Transverse colon (tissue), 4 donors: ENCODE measurements around the gene CD164. TPM values are rescaled to one million over a fixed set of nuclear protein-coding genes. Genes with fewer than 3 reads are reported as not detected.

ENCODE experiments used
- DNase-seq: peaks from one replicate; pipeline ENCODE4 v3.0.0-alpha.2; 2019
- H3K27ac ChIP-seq, 4 donors: fragments of 200-600 bp; sonication (generic); 2 replicates each; pipeline ENCODE4 v1.5.1; 2016 to 2018; ENCODE audit warnings: inconsistent platforms in 4 of 4
- H3K27me3 ChIP-seq: fragments of 200-600 bp; sonication (generic); 2 replicates; pipeline ENCODE4 v1.5.1; 2017; ENCODE audit warnings: inconsistent platforms
- H3K36me3 ChIP-seq, 4 donors: fragments of 200-600 bp; sonication (generic); 2 replicates each; pipeline ENCODE4 v1.5.1; 2017 to 2019; ENCODE audit warnings: inconsistent platforms in 4 of 4
- H3K4me1 ChIP-seq, 4 donors: fragments of 200-600 bp; sonication (generic); 2 replicates each; pipeline ENCODE4 v1.5.1; 2017 to 2020; ENCODE audit warnings: inconsistent platforms in 4 of 4
- H3K4me3 ChIP-seq, 4 donors: fragments of 200-600 bp; sonication (generic); 1 replicate in 1 of 4; 2 replicates in 3 of 4; pipeline versions ENCODE4 v1.5.1 to v1.6.1; 2017 to 2019; ENCODE audit warnings: inconsistent platforms in 4 of 4
- H3K9me3 ChIP-seq, 2 donors: fragments of 200-600 bp; sonication (generic); 2 replicates each; pipeline ENCODE4 v1.5.1; 2017 to 2019; ENCODE audit warnings: inconsistent platforms in 2 of 2
- EP300 ChIP-seq: sonication (generic); formaldehyde crosslinking; IDR thresholded peaks from one replicate; pipeline ENCODE4 v1.6.1; 2017; ENCODE audit warnings: antibody characterized with exemption, low read depth
- POLR2A ChIP-seq: fragments of 450-650 bp; IDR thresholded peaks from one replicate; pipeline ENCODE4 v1.6.1; 2016; ENCODE audit warnings: antibody characterized with exemption, mild to moderate bottlenecking, moderate library complexity
- POLR2AphosphoS5 ChIP-seq, 3 donors: sonication (generic); formaldehyde crosslinking; IDR thresholded peaks; one replicate each; pipeline ENCODE4 v1.6.1; 2016; ENCODE audit warnings: antibody characterized with exemption in 3 of 3
- WGBS, 2 donors: methylation state at CpG; one replicate each; pipeline ENCODE4 v1.1.5; 2018; ENCODE audit warnings: low coverage in 1 of 2; 5-methylcytosine and 5-hydroxymethylcytosine counted together
- in situ Hi-C, 4 donors: fragments of 200-750 bp; cut with MboI; loops; one replicate each; pipeline versions ENCODE4 v1.15.0 to v1.15.1; 2017; ENCODE audit warnings: low sequenced_read_pairs in 3 of 4, low pct_ligation_motif_present in 1 of 4, low pct_unique_long_range_greater_than_20kb in 1 of 4
- intact Hi-C: fragments of 100-400 bp; cut with DNase I; formaldehyde crosslinking; loops from one replicate; pipeline ENCODE4 v1.15.1; 2023; ENCODE audit warnings: low total_unique reads
- total RNA-seq, 4 donors: library from RNA; depleted of rRNA; stranded (reverse); fragments of >200 nt; gene quantifications; one replicate each; pipeline ENCODE4 v1.1.0, GENCODE V29; 2016
- TF ChIP-seq, protein P1 (sequence below), 5 experiments: fragments of 200-600 bp in 3 of 5; fragments of 450-650 bp in 2 of 5; sonication (generic) in 3 of 5; IDR thresholded peaks; 1 replicate in 2 of 5; 2 replicates in 3 of 5; pipeline ENCODE4 v1.5.1; 2016 to 2017; ENCODE audit warnings: antibody characterized with exemption in 5 of 5, inconsistent platforms in 3 of 5, mild to moderate bottlenecking in 2 of 5, moderate library complexity in 1 of 5

CD164 gene
- total RNA-seq, 4 donors from 2014 or later = 109 to 448 (median 313) TPM

DNA sequence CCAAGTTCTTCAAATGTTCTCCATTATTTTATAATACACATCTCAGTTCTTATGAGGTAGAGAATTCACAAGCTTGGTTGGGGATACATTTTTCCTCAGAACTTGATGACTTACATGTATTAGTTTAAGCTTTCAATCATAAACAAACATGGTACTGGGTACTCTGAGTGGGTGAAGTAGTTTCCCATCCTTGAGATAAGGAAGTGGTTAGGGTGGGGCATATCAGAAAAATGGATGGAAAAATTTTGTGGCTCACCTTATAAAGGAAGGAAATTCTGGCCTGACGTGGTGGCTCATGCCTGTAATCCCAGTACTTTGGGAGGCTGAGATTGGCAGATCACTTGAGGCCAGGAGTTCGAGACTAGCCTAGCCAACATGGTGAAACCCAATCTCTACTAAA, 52.0 kb downstream of the CD164 start:
- 75 to 100% methylated on average over 1 to 2 of the region's 2 CpGs for WGBS, 2 donors
- TF ChIP-seq, protein P1, sequence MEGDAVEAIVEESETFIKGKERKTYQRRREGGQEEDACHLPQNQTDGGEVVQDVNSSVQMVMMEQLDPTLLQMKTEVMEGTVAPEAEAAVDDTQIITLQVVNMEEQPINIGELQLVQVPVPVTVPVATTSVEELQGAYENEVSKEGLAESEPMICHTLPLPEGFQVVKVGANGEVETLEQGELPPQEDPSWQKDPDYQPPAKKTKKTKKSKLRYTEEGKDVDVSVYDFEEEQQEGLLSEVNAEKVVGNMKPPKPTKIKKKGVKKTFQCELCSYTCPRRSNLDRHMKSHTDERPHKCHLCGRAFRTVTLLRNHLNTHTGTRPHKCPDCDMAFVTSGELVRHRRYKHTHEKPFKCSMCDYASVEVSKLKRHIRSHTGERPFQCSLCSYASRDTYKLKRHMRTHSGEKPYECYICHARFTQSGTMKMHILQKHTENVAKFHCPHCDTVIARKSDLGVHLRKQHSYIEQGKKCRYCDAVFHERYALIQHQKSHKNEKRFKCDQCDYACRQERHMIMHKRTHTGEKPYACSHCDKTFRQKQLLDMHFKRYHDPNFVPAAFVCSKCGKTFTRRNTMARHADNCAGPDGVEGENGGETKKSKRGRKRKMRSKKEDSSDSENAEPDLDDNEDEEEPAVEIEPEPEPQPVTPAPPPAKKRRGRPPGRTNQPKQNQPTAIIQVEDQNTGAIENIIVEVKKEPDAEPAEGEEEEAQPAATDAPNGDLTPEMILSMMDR (IDR thresholded peaks at IDR 0.05) = no peak
- no peak for TF ChIP-seq EP300
- TF ChIP-seq POLR2AphosphoS5 (IDR thresholded peaks at IDR 0.05) = no peak
- TF ChIP-seq POLR2A = no peak
- Histone ChIP-seq H3K27me3 (no peaks in the 10 kb centered on the region), H3K4me3 (no peak overlapping the region), H3K36me3 (no peaks in the 10 kb centered on the region), H3K27ac (no peak overlapping the region), H3K4me1 (peaks cover 0 to 25% (median 2%) of the 10 kb centered on the region in 4 donors), H3K9me3 (no peaks in the 10 kb centered on the region)
- in situ Hi-C loops = no loop called here
- DNase-seq = no peak
- intact Hi-C loops = no loop called here

DNA sequence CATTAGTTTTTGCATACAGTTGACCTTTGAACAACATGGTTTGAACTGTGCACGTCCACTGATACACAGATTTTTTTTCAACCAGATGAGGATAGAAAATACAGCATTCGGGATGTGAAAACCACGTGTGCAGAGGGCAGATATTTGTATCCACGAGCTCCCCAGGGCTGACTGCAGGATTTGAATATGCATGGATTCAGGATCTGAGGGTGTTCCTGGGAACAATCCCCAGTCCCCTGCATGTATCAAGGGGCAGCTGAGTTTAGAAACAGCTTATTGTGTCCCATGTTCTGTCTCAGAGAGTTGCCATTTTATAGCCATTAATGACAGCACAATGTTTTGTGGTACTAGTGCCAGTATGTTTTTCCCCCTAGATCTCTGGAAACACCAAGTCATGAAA, 53.6 kb downstream of the CD164 start:
- 79 to 80% methylated on average over 1 to 4 of the region's 4 CpGs for WGBS, 2 donors
- H3K27ac ChIP-seq = no peak overlapping the region
- H3K27me3 ChIP-seq = no peaks in the 10 kb centered on the region
- H3K4me1 ChIP-seq = peaks cover 0 to 21% (median 1%) of the 10 kb centered on the region in 4 donors
- no peaks in the 10 kb centered on the region for H3K36me3 ChIP-seq
- intact Hi-C loops = no loop called here
- TF ChIP-seq POLR2AphosphoS5 (IDR thresholded peaks at IDR 0.05) = no peak
- TF ChIP-seq, protein P1 (IDR thresholded peaks at IDR 0.05) = no peak
- no peak for TF ChIP-seq EP300
- no peak for TF ChIP-seq POLR2A
- in situ Hi-C loops = no loop called here
- no peak overlapping the region for H3K4me3 ChIP-seq
- DNase-seq = no peak
- no peaks in the 10 kb centered on the region for H3K9me3 ChIP-seq

DNA sequence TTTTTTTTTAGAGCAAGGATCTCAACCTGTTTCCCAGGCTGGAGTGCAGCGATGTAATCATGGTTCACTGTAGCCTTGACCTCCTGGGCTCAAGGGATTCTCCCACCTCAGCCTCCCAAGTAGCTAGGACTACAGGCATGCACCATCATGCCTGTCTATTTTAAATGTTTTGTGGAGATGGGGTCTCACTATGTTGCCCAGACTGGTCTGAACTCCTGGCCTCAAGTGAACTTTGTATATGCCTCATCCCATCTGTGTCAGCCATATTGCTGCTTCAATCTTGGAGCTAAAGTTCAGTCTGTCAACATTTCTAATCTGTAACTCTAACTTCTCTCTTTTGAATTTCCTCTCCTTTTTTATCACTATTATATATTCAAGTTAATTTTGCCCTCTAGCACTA, 54.3 kb downstream of the CD164 start:
- Histone ChIP-seq H3K9me3 (no peaks in the 10 kb centered on the region), H3K27me3 (no peaks in the 10 kb centered on the region), H3K4me3 (no peak overlapping the region), H3K36me3 (no peaks in the 10 kb centered on the region), H3K27ac (no peak overlapping the region), H3K4me1 (peaks cover 0 to 16% (median 1%) of the 10 kb centered on the region in 4 donors)
- no peak for TF ChIP-seq EP300
- no peak for TF ChIP-seq POLR2A
- no peak for TF ChIP-seq POLR2AphosphoS5 (IDR thresholded peaks at IDR 0.05)
- TF ChIP-seq, protein P1 (IDR thresholded peaks at IDR 0.05) = no peak
- 100% methylated on average over 1 of the region's 1 CpG; no CpG with 5 or more reads in 1 of the 2 donors for WGBS, 2 donors
- intact Hi-C loops (no loop called here), in situ Hi-C loops (no loop called here)
- no peak for DNase-seq

DNA sequence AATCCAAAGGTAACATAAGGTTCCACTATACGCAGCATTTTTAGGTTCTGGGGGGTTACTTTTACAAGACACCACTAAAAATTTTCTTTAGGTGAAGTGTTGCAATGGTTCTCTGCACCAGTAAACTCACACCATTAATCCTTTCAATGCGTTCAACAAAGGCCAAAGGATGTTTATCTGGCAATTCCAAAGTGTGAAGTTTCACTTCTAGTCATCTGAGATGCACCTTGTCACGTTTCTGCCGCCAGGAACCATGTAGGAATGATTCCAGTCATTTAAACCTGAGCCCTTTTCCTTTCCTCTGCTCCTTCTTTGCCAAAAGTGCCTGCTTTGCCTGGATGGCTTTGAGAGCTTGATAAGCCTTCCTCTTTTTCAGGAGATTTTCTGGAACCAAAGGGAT, 54.8 kb downstream of the CD164 start:
- H3K4me1 ChIP-seq = peaks cover 0 to 11% (median under 1%) of the 10 kb centered on the region in 4 donors
- WGBS, 2 donors = 70 to 80% methylated on average over 4 of the region's 4 CpGs
- no peaks in the 10 kb centered on the region for H3K9me3 ChIP-seq
- H3K4me3 ChIP-seq = no peak overlapping the region
- intact Hi-C loops (no loop called here), in situ Hi-C loops (no loop called here)
- H3K27me3 ChIP-seq = no peaks in the 10 kb centered on the region
- TF ChIP-seq, protein P1 (IDR thresholded peaks at IDR 0.05) = no peak
- no peak for TF ChIP-seq EP300
- no peak for TF ChIP-seq POLR2AphosphoS5 (IDR thresholded peaks at IDR 0.05)
- no peak for TF ChIP-seq POLR2A
- no peak for DNase-seq
- no peaks in the 10 kb centered on the region for H3K36me3 ChIP-seq
- no peak overlapping the region for H3K27ac ChIP-seq
